ENCODE data around the gene TEX13D. TPM values are rescaled to one million over a fixed set of nuclear protein-coding genes. Genes with fewer than 3 reads are reported as not detected.

TEX13D gene
- total and polyA plus RNA-seq, 2 experiments from 2014 or later = 0.11 TPM; not detected in 1

DNA sequence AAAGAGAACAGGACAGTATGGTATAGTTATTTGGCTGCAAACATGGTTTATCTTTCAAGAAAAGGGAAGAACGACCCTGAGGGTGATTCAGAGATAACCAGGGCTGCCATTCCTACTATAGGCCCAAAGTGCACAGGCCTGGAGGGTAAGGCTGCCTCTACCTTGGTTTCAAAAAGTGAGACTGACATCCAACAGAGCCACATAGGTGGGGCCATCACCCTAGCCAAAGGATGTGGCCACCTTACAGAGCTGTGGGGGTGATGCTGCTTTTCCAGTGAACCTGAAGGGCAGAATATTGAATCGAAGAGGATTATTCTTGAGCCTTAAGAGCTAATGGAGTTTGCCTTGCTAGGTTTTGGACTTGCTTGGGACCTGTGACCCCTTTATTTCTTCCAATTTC, 29.6 kb downstream of the TEX13D start:
- H3K9ac ChIP-seq = no peak overlapping the region
- in situ Hi-C loops (cut with MboI) = no loop called here
- no peaks in the 10 kb centered on the region for H3K9me2 ChIP-seq (ENCODE audit: insufficient read depth)
- no peak for TF ChIP-seq EZH2phosphoT487 (IDR thresholded peaks at IDR 0.05; ENCODE audit: insufficient read depth, low read depth)
- no peak for TF ChIP-seq EZH2 (IDR thresholded peaks at IDR 0.05; ENCODE audit: insufficient read depth, poor library complexity, severe bottlenecking)
- no peaks in the 10 kb centered on the region for H3K27me3 ChIP-seq (replicated peaks; ENCODE audit: insufficient read depth)
- no peak overlapping the region for H3K4me3 ChIP-seq
- no peak overlapping the region for H2AFZ ChIP-seq
- no peaks in the 10 kb centered on the region for H3F3A ChIP-seq (ENCODE audit: insufficient read depth)
- H3K79me2 ChIP-seq (ENCODE audit: insufficient read depth) = no peaks in the 10 kb centered on the region
- no peaks in the 10 kb centered on the region for H3K9me3 ChIP-seq (ENCODE audit: low read depth)
- no peak overlapping the region for H3K27ac ChIP-seq
- H3K4me2 ChIP-seq (ENCODE audit: unreplicated experiment) = no peak overlapping the region
- no peaks in the 10 kb centered on the region for H4K20me1 ChIP-seq (ENCODE audit: insufficient read depth)
- 18 to 31% methylated on average over 2 of the region's 2 CpGs for WGBS, 2 experiments (ENCODE audit: low coverage in 1 of 2, low lambda C conversion rate in 2 of 2, missing lambda C conversion rate in 2 of 2)
- DNase-seq = no peak
- H3K36me3 ChIP-seq (ENCODE audit: low read depth) = no peaks in the 10 kb centered on the region
- no peaks in the 10 kb centered on the region for H3K4me1 ChIP-seq (ENCODE audit: insufficient read depth)

- Histone ChIP-seq H3K4me2 (ENCODE audit: unreplicated experiment) (no peak overlapping the region), H3K4me1 (ENCODE audit: insufficient read depth) (no peaks in the 10 kb centered on the region), H3K27me3 (replicated peaks; ENCODE audit: insufficient read depth) (no peaks in the 10 kb centered on the region), H3K9me2 (ENCODE audit: insufficient read depth) (no peaks in the 10 kb centered on the region), H3F3A (ENCODE audit: insufficient read depth) (no peaks in the 10 kb centered on the region), H3K36me3 (ENCODE audit: low read depth) (no peaks in the 10 kb centered on the region), H3K4me3 (no peak overlapping the region), H3K9ac (no peak overlapping the region), H3K9me3 (ENCODE audit: low read depth) (no peaks in the 10 kb centered on the region), H2AFZ (no peak overlapping the region), H4K20me1 (ENCODE audit: insufficient read depth) (no peaks in the 10 kb centered on the region), H3K27ac (no peak overlapping the region), H3K79me2 (ENCODE audit: insufficient read depth) (no peaks in the 10 kb centered on the region)
- TF ChIP-seq EZH2 (IDR thresholded peaks at IDR 0.05; ENCODE audit: insufficient read depth, poor library complexity, severe bottlenecking) (no peak), EZH2phosphoT487 (IDR thresholded peaks at IDR 0.05; ENCODE audit: insufficient read depth, low read depth) (no peak)
- in situ Hi-C loops (cut with MboI) = no loop called here
- 7 to 15% methylated on average over 1 of the region's 1 CpG for WGBS, 2 experiments (ENCODE audit: low coverage in 1 of 2, low lambda C conversion rate in 2 of 2, missing lambda C conversion rate in 2 of 2)
- DNase-seq = no peak
Observed at GRCh38 chrX:124362761-124363160, 30.3 kb downstream of the TEX13D start.

DNA sequence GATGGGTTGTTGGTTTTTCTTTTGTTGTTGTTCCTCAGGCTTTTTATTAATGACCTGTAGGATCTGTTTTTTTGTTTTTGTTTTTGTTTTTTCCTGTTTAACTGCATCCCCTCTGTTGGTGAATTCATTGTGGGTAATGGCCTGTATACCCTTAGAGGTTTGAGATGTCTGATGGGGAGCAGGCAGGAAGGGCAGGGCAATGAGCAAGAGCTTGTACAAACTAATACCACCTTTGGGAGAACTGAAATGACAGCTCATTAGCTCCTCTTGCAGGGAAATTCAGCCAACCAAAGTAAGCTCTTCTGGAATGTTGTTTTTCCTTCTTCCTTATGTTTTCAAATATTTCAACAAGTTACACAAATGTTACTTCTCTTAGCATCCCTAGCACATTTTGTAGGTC, 37.3 kb downstream of the TEX13D start:
- Histone ChIP-seq H3K9me2 (ENCODE audit: insufficient read depth) (no peaks in the 10 kb centered on the region), H3F3A (ENCODE audit: insufficient read depth) (no peaks in the 10 kb centered on the region), H3K4me2 (ENCODE audit: unreplicated experiment) (no peak overlapping the region), H3K4me1 (ENCODE audit: insufficient read depth) (no peaks in the 10 kb centered on the region), H3K9ac (no peak overlapping the region), H3K4me3 (no peak overlapping the region), H3K36me3 (ENCODE audit: low read depth) (no peaks in the 10 kb centered on the region), H3K79me2 (ENCODE audit: insufficient read depth) (no peaks in the 10 kb centered on the region), H4K20me1 (ENCODE audit: insufficient read depth) (no peaks in the 10 kb centered on the region), H2AFZ (no peak overlapping the region), H3K27me3 (replicated peaks; ENCODE audit: insufficient read depth) (no peaks in the 10 kb centered on the region), H3K9me3 (ENCODE audit: low read depth) (no peaks in the 10 kb centered on the region), H3K27ac (no peak overlapping the region)
- in situ Hi-C loops (cut with MboI) = no loop called here
- TF ChIP-seq EZH2phosphoT487 (IDR thresholded peaks at IDR 0.05; ENCODE audit: insufficient read depth, low read depth) (no peak), EZH2 (IDR thresholded peaks at IDR 0.05; ENCODE audit: insufficient read depth, poor library complexity, severe bottlenecking) (no peak)
- DNase-seq = no peak

GRCh38 chrX:124373348-124373747, 40.9 kb downstream of the TEX13D start:
- in situ Hi-C loops (cut with MboI) = no loop called here
- Histone ChIP-seq H4K20me1 (ENCODE audit: insufficient read depth) (no peaks in the 10 kb centered on the region), H3K27me3 (replicated peaks; ENCODE audit: insufficient read depth) (no peaks in the 10 kb centered on the region), H3K4me1 (ENCODE audit: insufficient read depth) (no peaks in the 10 kb centered on the region), H3K9me3 (ENCODE audit: low read depth) (no peaks in the 10 kb centered on the region), H3K36me3 (ENCODE audit: low read depth) (no peaks in the 10 kb centered on the region), H3F3A (ENCODE audit: insufficient read depth) (no peaks in the 10 kb centered on the region), H3K9ac (no peak overlapping the region), H2AFZ (no peak overlapping the region), H3K4me2 (ENCODE audit: unreplicated experiment) (no peak overlapping the region), H3K9me2 (ENCODE audit: insufficient read depth) (no peaks in the 10 kb centered on the region), H3K79me2 (ENCODE audit: insufficient read depth) (no peaks in the 10 kb centered on the region), H3K27ac (no peak overlapping the region), H3K4me3 (no peak overlapping the region)
- no peak for DNase-seq
- WGBS, 2 experiments (ENCODE audit: low coverage in 1 of 2, low lambda C conversion rate in 2 of 2, missing lambda C conversion rate in 2 of 2) = 70 to 81% methylated on average over 1 of the region's 1 CpG
- TF ChIP-seq EZH2phosphoT487 (IDR thresholded peaks at IDR 0.05; ENCODE audit: insufficient read depth, low read depth) (no peak), EZH2 (IDR thresholded peaks at IDR 0.05; ENCODE audit: insufficient read depth, poor library complexity, severe bottlenecking) (no peak)

DNA sequence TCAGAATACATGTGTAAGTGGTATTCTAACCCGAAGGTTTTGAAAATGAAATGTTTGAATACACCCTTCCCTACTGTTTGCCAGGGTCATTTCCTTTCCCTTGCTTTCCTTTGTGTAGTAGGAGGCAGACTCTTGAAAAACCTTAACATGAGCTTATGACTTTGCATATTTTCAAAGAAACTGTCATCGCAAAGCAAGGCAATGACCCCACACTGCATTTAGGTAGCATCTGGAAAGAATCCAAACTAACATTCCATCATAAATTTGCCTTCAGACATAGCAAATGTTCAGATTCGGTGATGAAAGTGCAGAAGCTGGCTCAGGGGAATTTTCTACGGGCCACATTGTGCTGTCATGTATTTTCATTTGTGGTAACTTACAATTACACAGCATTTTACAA, 46.2 kb downstream of the TEX13D start:
- H3K36me3 ChIP-seq (ENCODE audit: low read depth) = no peaks in the 10 kb centered on the region

More for the DNA sequence above, 46.2 kb downstream of the TEX13D start:
- Histone ChIP-seq H3K4me3 (no peak overlapping the region), H3K4me2 (ENCODE audit: unreplicated experiment) (no peak overlapping the region), H3K27ac (no peak overlapping the region), H3K9ac (no peak overlapping the region), H3K9me3 (ENCODE audit: low read depth) (no peaks in the 10 kb centered on the region), H3F3A (ENCODE audit: insufficient read depth) (no peaks in the 10 kb centered on the region), H3K4me1 (ENCODE audit: insufficient read depth) (no peaks in the 10 kb centered on the region), H3K27me3 (replicated peaks; ENCODE audit: insufficient read depth) (no peaks in the 10 kb centered on the region), H2AFZ (no peak overlapping the region), H3K79me2 (ENCODE audit: insufficient read depth) (no peaks in the 10 kb centered on the region), H4K20me1 (ENCODE audit: insufficient read depth) (no peaks in the 10 kb centered on the region), H3K9me2 (ENCODE audit: insufficient read depth) (no peaks in the 10 kb centered on the region)
- TF ChIP-seq EZH2phosphoT487 (IDR thresholded peaks at IDR 0.05; ENCODE audit: insufficient read depth, low read depth) = no peak
- no peak for TF ChIP-seq EZH2 (IDR thresholded peaks at IDR 0.05; ENCODE audit: insufficient read depth, poor library complexity, severe bottlenecking)
- WGBS, 2 experiments (ENCODE audit: low coverage in 1 of 2, low lambda C conversion rate in 2 of 2, missing lambda C conversion rate in 2 of 2) = 50 to 52% methylated on average over 4 of the region's 4 CpGs
- in situ Hi-C loops (cut with MboI) = loop anchor here (25.0 kb wide), 1 partner anchor 91 kb away; no protein-coding TSS in a partner anchor
- no peak for DNase-seq
